ENCODE results near the gene BANP.

Gene BANP

GRCh38 chr16:87963400-87963799 is 12.2 kb downstream of the BANP start:
- no peak overlapping the region for H3K4me2 ChIP-seq (ENCODE audit: insufficient read depth, low read length, poor library complexity, severe bottlenecking)
- H3K27me3 ChIP-seq (ENCODE audit: control insufficient read depth in 3 of 3, insufficient read depth in 3 of 3, low read depth in 1 of 3, low read length in 3 of 3): no peaks in the 10 kb centered on the region
- H2BK120ac ChIP-seq (ENCODE audit: low read depth, low read length): no peak overlapping the region
- H3K23ac ChIP-seq (ENCODE audit: low read depth, low read length, poor library complexity): no peak overlapping the region
- no peaks in the 10 kb centered on the region for H3K4me1 ChIP-seq (ENCODE audit: control insufficient read depth in 2 of 2, insufficient read depth in 1 of 2, low read depth in 1 of 2, low read length in 2 of 2)
- no peak overlapping the region for H3K27ac ChIP-seq (replicated peaks; ENCODE audit: low read length)
- no peak overlapping the region for H2BK5ac ChIP-seq (ENCODE audit: low read length)
- no peak overlapping the region for H2BK15ac ChIP-seq (ENCODE audit: low read length)
- DNase-seq (ENCODE audit: low spot score): no peak
- H3K4me3 ChIP-seq (ENCODE audit: low read length in 2 of 2): no peak overlapping the region
- H3K36me3 ChIP-seq (replicated peaks in 1 of 2; ENCODE audit: control insufficient read depth in 2 of 2, insufficient read depth in 2 of 2, low read length in 2 of 2): no peaks in the 10 kb centered on the region
- no peak overlapping the region for H4K8ac ChIP-seq (ENCODE audit: low read depth, low read length)
- H2BK12ac ChIP-seq (ENCODE audit: low read length): no peak overlapping the region
- H3K9ac ChIP-seq (ENCODE audit: low read depth, low read length, poor library complexity): no peak overlapping the region
- no peak overlapping the region for H4K91ac ChIP-seq (ENCODE audit: low read depth, low read length, poor library complexity)
- H3K4ac ChIP-seq (ENCODE audit: low read length): no peak overlapping the region
- peaks cover 12% of the 10 kb centered on the region for H3K79me1 ChIP-seq (ENCODE audit: low read depth, low read length)
- no peak overlapping the region for H3K14ac ChIP-seq (ENCODE audit: low read length)
- H2AFZ ChIP-seq (ENCODE audit: low read length): no peak overlapping the region
- WGBS, 2 donors (ENCODE audit: extremely low coverage in 2 of 2, insufficient read length in 2 of 2, insufficient replicate concordance in 1 of 2): no CpG with 5 or more reads among the region's 9 CpGs
- H2AK5ac ChIP-seq (ENCODE audit: low read depth, low read length): no peak overlapping the region
- no peak overlapping the region for H3K18ac ChIP-seq (ENCODE audit: low read length)
- H3K9me3 ChIP-seq (replicated peaks in 1 of 2; ENCODE audit: control insufficient read depth in 2 of 2, insufficient read depth in 1 of 2, low read depth in 1 of 2, low read length in 2 of 2): no peaks in the 10 kb centered on the region

- no peak overlapping the region for H2AK5ac ChIP-seq (ENCODE audit: low read depth, low read length)
- peaks cover 0 to 2% of the 10 kb centered on the region in 2 donors for H3K36me3 ChIP-seq (replicated peaks in 1 of 2; ENCODE audit: control insufficient read depth in 2 of 2, insufficient read depth in 2 of 2, low read length in 2 of 2)
- peak overlapping the region; percentile 49 for H2BK5ac ChIP-seq (ENCODE audit: low read length)
- no peak overlapping the region for H2AFZ ChIP-seq (ENCODE audit: low read length)
- H3K4me2 ChIP-seq (ENCODE audit: insufficient read depth, low read length, poor library complexity, severe bottlenecking): no peak overlapping the region
- H3K4me3 ChIP-seq (ENCODE audit: low read length in 2 of 2): peak overlapping the region in 1 of 2 donors; percentile 13
- H3K9me3 ChIP-seq (replicated peaks in 1 of 2; ENCODE audit: control insufficient read depth in 2 of 2, insufficient read depth in 1 of 2, low read depth in 1 of 2, low read length in 2 of 2): no peaks in the 10 kb centered on the region
- H2BK12ac ChIP-seq (ENCODE audit: low read length): no peak overlapping the region
- no peak overlapping the region for H3K4ac ChIP-seq (ENCODE audit: low read length)
- H4K91ac ChIP-seq (ENCODE audit: low read depth, low read length, poor library complexity): peak overlapping the region; percentile 11
- no peak overlapping the region for H2BK15ac ChIP-seq (ENCODE audit: low read length)
- H3K4me1 ChIP-seq (ENCODE audit: control insufficient read depth in 2 of 2, insufficient read depth in 1 of 2, low read depth in 1 of 2, low read length in 2 of 2): no peaks in the 10 kb centered on the region
- DNase-seq (ENCODE audit: low spot score): no peak
- no peaks in the 10 kb centered on the region for H3K27me3 ChIP-seq (ENCODE audit: control insufficient read depth in 3 of 3, insufficient read depth in 3 of 3, low read depth in 1 of 3, low read length in 3 of 3)
- H3K14ac ChIP-seq (ENCODE audit: low read length): no peak overlapping the region
- peak overlapping the region; percentile 1 for H3K18ac ChIP-seq (ENCODE audit: low read length)
- H3K79me1 ChIP-seq (ENCODE audit: low read depth, low read length): peaks cover 13% of the 10 kb centered on the region
- no peak overlapping the region for H2BK120ac ChIP-seq (ENCODE audit: low read depth, low read length)
- H3K9ac ChIP-seq (ENCODE audit: low read depth, low read length, poor library complexity): no peak overlapping the region
- no peak overlapping the region for H4K8ac ChIP-seq (ENCODE audit: low read depth, low read length)
- no CpG with 5 or more reads among the region's 19 CpGs for WGBS, 2 donors (ENCODE audit: extremely low coverage in 2 of 2, insufficient read length in 2 of 2, insufficient replicate concordance in 1 of 2)
- no peak overlapping the region for H3K27ac ChIP-seq (replicated peaks; ENCODE audit: low read length)
- no peak overlapping the region for H3K23ac ChIP-seq (ENCODE audit: low read depth, low read length, poor library complexity)
These were observed 12.9 kb downstream of the BANP start for GRCh38 chr16:87964049-87964659.

- H3K23ac ChIP-seq (ENCODE audit: low read depth, low read length, poor library complexity): no peak overlapping the region
- no peaks in the 10 kb centered on the region for H3K27me3 ChIP-seq (ENCODE audit: control insufficient read depth in 3 of 3, insufficient read depth in 3 of 3, low read depth in 1 of 3, low read length in 3 of 3)
- no peak overlapping the region for H3K27ac ChIP-seq (replicated peaks; ENCODE audit: low read length)
- H2BK120ac ChIP-seq (ENCODE audit: low read depth, low read length): no peak overlapping the region
- H3K4ac ChIP-seq (ENCODE audit: low read length): no peak overlapping the region
- DNase-seq (ENCODE audit: low spot score): no peak
- H4K8ac ChIP-seq (ENCODE audit: low read depth, low read length): no peak overlapping the region
- no peak overlapping the region for H2BK5ac ChIP-seq (ENCODE audit: low read length)
- H3K4me2 ChIP-seq (ENCODE audit: insufficient read depth, low read length, poor library complexity, severe bottlenecking): no peak overlapping the region
- peaks cover 14% of the 10 kb centered on the region for H3K79me1 ChIP-seq (ENCODE audit: low read depth, low read length)
- no peak overlapping the region for H2AK5ac ChIP-seq (ENCODE audit: low read depth, low read length)
- H2BK15ac ChIP-seq (ENCODE audit: low read length): no peak overlapping the region
- H3K18ac ChIP-seq (ENCODE audit: low read length): no peak overlapping the region
- peaks cover 0 to 2% of the 10 kb centered on the region in 2 donors for H3K36me3 ChIP-seq (replicated peaks in 1 of 2; ENCODE audit: control insufficient read depth in 2 of 2, insufficient read depth in 2 of 2, low read length in 2 of 2)
- no peak overlapping the region for H3K14ac ChIP-seq (ENCODE audit: low read length)
- H4K91ac ChIP-seq (ENCODE audit: low read depth, low read length, poor library complexity): no peak overlapping the region
- no peak overlapping the region for H2AFZ ChIP-seq (ENCODE audit: low read length)
- no CpG with 5 or more reads among the region's 11 CpGs for WGBS, 2 donors (ENCODE audit: extremely low coverage in 2 of 2, insufficient read length in 2 of 2, insufficient replicate concordance in 1 of 2)
- no peaks in the 10 kb centered on the region for H3K9me3 ChIP-seq (replicated peaks in 1 of 2; ENCODE audit: control insufficient read depth in 2 of 2, insufficient read depth in 1 of 2, low read depth in 1 of 2, low read length in 2 of 2)
- H3K9ac ChIP-seq (ENCODE audit: low read depth, low read length, poor library complexity): no peak overlapping the region
- no peaks in the 10 kb centered on the region for H3K4me1 ChIP-seq (ENCODE audit: control insufficient read depth in 2 of 2, insufficient read depth in 1 of 2, low read depth in 1 of 2, low read length in 2 of 2)
- no peak overlapping the region for H3K4me3 ChIP-seq (ENCODE audit: low read length in 2 of 2)
- H2BK12ac ChIP-seq (ENCODE audit: low read length): no peak overlapping the region
These were observed 14.2 kb downstream of the BANP start for GRCh38 chr16:87965417-87965816.

- H2AK5ac ChIP-seq (ENCODE audit: low read depth, low read length): no peak overlapping the region
- no peak overlapping the region for H3K23ac ChIP-seq (ENCODE audit: low read depth, low read length, poor library complexity)
- no peak overlapping the region for H2AFZ ChIP-seq (ENCODE audit: low read length)
- H4K91ac ChIP-seq (ENCODE audit: low read depth, low read length, poor library complexity): no peak overlapping the region
- peaks cover 14% of the 10 kb centered on the region for H3K79me1 ChIP-seq (ENCODE audit: low read depth, low read length)
- no peak overlapping the region for H2BK5ac ChIP-seq (ENCODE audit: low read length)
- no peak overlapping the region for H3K18ac ChIP-seq (ENCODE audit: low read length)
- H3K9ac ChIP-seq (ENCODE audit: low read depth, low read length, poor library complexity): no peak overlapping the region
- no peak overlapping the region for H3K4me2 ChIP-seq (ENCODE audit: insufficient read depth, low read length, poor library complexity, severe bottlenecking)
- no peaks in the 10 kb centered on the region for H3K27me3 ChIP-seq (ENCODE audit: control insufficient read depth in 3 of 3, insufficient read depth in 3 of 3, low read depth in 1 of 3, low read length in 3 of 3)
- no peaks in the 10 kb centered on the region for H3K4me1 ChIP-seq (ENCODE audit: control insufficient read depth in 2 of 2, insufficient read depth in 1 of 2, low read depth in 1 of 2, low read length in 2 of 2)
- WGBS, 2 donors (ENCODE audit: extremely low coverage in 2 of 2, insufficient read length in 2 of 2, insufficient replicate concordance in 1 of 2): no CpG with 5 or more reads among the region's 5 CpGs
- H2BK12ac ChIP-seq (ENCODE audit: low read length): no peak overlapping the region
- H3K36me3 ChIP-seq (replicated peaks in 1 of 2; ENCODE audit: control insufficient read depth in 2 of 2, insufficient read depth in 2 of 2, low read length in 2 of 2): peaks cover 1 to 2% of the 10 kb centered on the region in 2 donors
- no peak overlapping the region for H2BK120ac ChIP-seq (ENCODE audit: low read depth, low read length)
- DNase-seq (ENCODE audit: low spot score): no peak
- no peak overlapping the region for H3K4ac ChIP-seq (ENCODE audit: low read length)
- no peak overlapping the region for H2BK15ac ChIP-seq (ENCODE audit: low read length)
- H3K14ac ChIP-seq (ENCODE audit: low read length): no peak overlapping the region
- no peak overlapping the region for H3K27ac ChIP-seq (replicated peaks; ENCODE audit: low read length)
- peaks cover 2 to 3% of the 10 kb centered on the region in 2 donors for H3K9me3 ChIP-seq (replicated peaks in 1 of 2; ENCODE audit: control insufficient read depth in 2 of 2, insufficient read depth in 1 of 2, low read depth in 1 of 2, low read length in 2 of 2)
- H4K8ac ChIP-seq (ENCODE audit: low read depth, low read length): no peak overlapping the region
- no peak overlapping the region for H3K4me3 ChIP-seq (ENCODE audit: low read length in 2 of 2)
These were observed 14.9 kb downstream of the BANP start for GRCh38 chr16:87966064-87966645.

All from neuronal stem cell (in vitro differentiated cells).